ENCODE results near the gene LCP2. TPM values are rescaled to one million over a fixed set of nuclear protein-coding genes. Genes with fewer than 3 reads are reported as not detected.

Gene LCP2
- total and polyA plus RNA-seq, 10 of the 15 experiments (the other 5 are each of a cell fraction or from before 2014, with no cell fraction given), result 8.0 to 50.5 (median 20.6) TPM

- no peak for TF ChIP-seq SMAD1 (IDR thresholded peaks at IDR 0.05; ENCODE audit: low read depth, partially characterized antibody)
These were observed 45.5 kb downstream of the LCP2 start (continued) for GRCh38 chr5:170252109-170252508.

GRCh38 chr5:170251462-170251861, 46.1 kb downstream of the LCP2 start:
- POLR2A ChIA-PET, result no interaction called here
- no peak for FAIRE-seq
- WGBS (ENCODE audit: insufficient coverage, insufficient replicate concordance, low lambda C conversion rate, missing lambda C conversion rate), result 100% methylated on average over 2 of the region's 2 CpGs

More at GRCh38 chr5:170251462-170251861, 46.1 kb downstream of the LCP2 start:
- TF ChIP-seq RUNX3 (IDR thresholded peaks at IDR 0.05; ENCODE audit: low read length) (no peak), BCL11A (IDR thresholded peaks at IDR 0.05; ENCODE audit: low read depth, low read length) (no peak), BMI1 (IDR thresholded peaks at IDR 0.05; ENCODE audit: borderline replicate concordance) (no peak), ZNF274 (IDR thresholded peaks at IDR 0.05; ENCODE audit: insufficient read depth, insufficient read length) (no peak), EED (IDR thresholded peaks at IDR 0.05; ENCODE audit: low read depth) (no peak), TCF7 (IDR thresholded peaks at IDR 0.05; ENCODE audit: borderline replicate concordance) (no peak), ZNF217 (IDR thresholded peaks at IDR 0.05) (no peak), POU2F2 (IDR thresholded peaks at IDR 0.05; ENCODE audit: borderline replicate concordance, low read depth, low read length) (no peak), CUX1 (IDR thresholded peaks at IDR 0.05; ENCODE audit: insufficient replicate concordance, low read depth, low read length) (no peak), MTA2 (IDR thresholded peaks at IDR 0.05; ENCODE audit: low read depth) (no peak), SIN3A (IDR thresholded peaks at IDR 0.05; ENCODE audit: low read depth, low read length) (no peak), RELA (IDR thresholded peaks at IDR 0.05; ENCODE audit: borderline replicate concordance, partially characterized antibody) (no peak)
- in situ Hi-C loops (cut with MboI) (no loop called here), intact Hi-C loops (cut with micrococcal nuclease; ENCODE audit: unreplicated experiment) (no loop called here)
- no peaks in the 10 kb centered on the region for H3K4me1 ChIP-seq (ENCODE audit: control insufficient read depth, insufficient read depth, low read length)
- H2AFZ ChIP-seq (ENCODE audit: control insufficient read depth, low read depth, low read length), result no peak overlapping the region
- no TSS peak for BruUV-seq (replicated peaks)
- H3K79me2 ChIP-seq (ENCODE audit: control insufficient read depth, insufficient read depth, low read length), result no peaks in the 10 kb centered on the region
- no peak overlapping the region for H3K4me2 ChIP-seq (ENCODE audit: control insufficient read depth, insufficient read depth)
- ChIA-PET CTCF (interaction anchor here (1.1 to 2.1 kb wide), 4 partner anchors 13 to 175 kb away, joined by 4 to 11 read pairs (median 4); no protein-coding TSS in a partner anchor), RAD21 (ENCODE audit: unreplicated experiment) (no interaction called here), SMC1A (ENCODE audit: uncharacterized antibody, unreplicated experiment) (interaction anchor here (1.3 kb wide), 1 partner anchor 87 kb away, joined by 4 read pairs; no protein-coding TSS in a partner anchor)
- H3K36me3 ChIP-seq (ENCODE audit: control insufficient read depth in 2 of 2, insufficient read depth in 2 of 2, low read length in 1 of 2), result peaks cover 5 to 7% of the 10 kb centered on the region in 2 experiments
- no peak overlapping the region for H3K4me3 ChIP-seq
- H4K20me1 ChIP-seq (ENCODE audit: control insufficient read depth, insufficient read depth), result no peaks in the 10 kb centered on the region
- H3K27me3 ChIP-seq (replicated peaks in 1 of 2; ENCODE audit: control insufficient read depth in 2 of 2, insufficient read depth in 2 of 2, low read length in 1 of 2), result no peaks in the 10 kb centered on the region
- DNase-seq (ENCODE audit: low read depth, low spot score) (no peak), ATAC-seq (no peak)
- H3K9me3 ChIP-seq (replicated peaks; ENCODE audit: control insufficient read depth, insufficient read depth, low read length), result no peaks in the 10 kb centered on the region
- no peak overlapping the region for H3K9ac ChIP-seq (ENCODE audit: control insufficient read depth, insufficient read depth, low read length)
- no peak overlapping the region for H3K27ac ChIP-seq (ENCODE audit: control insufficient read depth, insufficient read depth)
